H1 (cell line): Measurements from ENCODE around the gene IL2. TPM values are rescaled to one million over a fixed set of nuclear protein-coding genes. Genes with fewer than 3 reads are reported as not detected.

ENCODE experiments used
- CTCF ChIA-PET: fragments of 300-600 bp; sonication (Branson Sonifier 250); formaldehyde crosslinking; loops from one replicate; lab custom pipeline; 2021; ENCODE audit not compliant: partially characterized antibody; lab: Charles Lee
- POLR2A ChIA-PET: fragments of 300-600 bp; sonication (Branson Sonifier 250); formaldehyde crosslinking; loops from one replicate; lab custom pipeline; 2021; ENCODE audit warnings: inconsistent platforms; ENCODE audit not compliant: partially characterized antibody; lab: Charles Lee
- DNase-seq, 2 experiments: peaks; one replicate each; pipeline versions ENCODE4 v3.0.0 to v3.0.0-alpha.2; 2010 to 2022; ENCODE audit warnings: low spot score in 2 of 2, low read depth in 1 of 2, mixed read lengths in 1 of 2
- FAIRE-seq: peaks from 2 replicates; lab custom pipeline; 2011; peaks lifted over from hg19 to GRCh38; lab: Jason Lieb, UNC
- H2AFZ ChIP-seq: 2 replicates; pipeline ENCODE4 v1.8.1; 2012; ENCODE audit warnings: low read length, inconsistent platforms
- H2AK5ac ChIP-seq: 2 replicates; pipeline ENCODE4 v1.6.1; 2013; ENCODE audit warnings: low read depth, low read length
- H2BK120ac ChIP-seq: replicated peaks from 2 replicates; pipeline ENCODE3; 2013; ENCODE audit warnings: low read depth, low read length, inconsistent platforms
- H2BK12ac ChIP-seq: 2 replicates; pipeline ENCODE4 v1.6.1; 2013; ENCODE audit warnings: low read depth, low read length
- H2BK15ac ChIP-seq: 2 replicates; pipeline ENCODE4 v1.6.1; 2013; ENCODE audit warnings: low read length
- H2BK20ac ChIP-seq: 2 replicates; pipeline ENCODE4 v1.6.1; 2013; ENCODE audit warnings: low read length
- H2BK5ac ChIP-seq: 2 replicates; pipeline ENCODE4 v1.6.1; 2013; ENCODE audit warnings: low read depth, low read length
- H3K14ac ChIP-seq: 2 replicates; pipeline ENCODE4 v1.6.1; 2013; ENCODE audit warnings: inconsistent platforms; ENCODE audit not compliant: insufficient read length
- H3K18ac ChIP-seq: 2 replicates; pipeline ENCODE4 v1.6.1; 2013; ENCODE audit warnings: low read length; ENCODE audit errors: extremely low read depth
- H3K23ac ChIP-seq: 2 replicates; pipeline ENCODE4 v1.6.1; 2013; ENCODE audit warnings: inconsistent platforms; ENCODE audit not compliant: insufficient read length
- H3K23me2 ChIP-seq: 2 replicates; pipeline ENCODE4 v1.6.1; 2013; ENCODE audit warnings: low read depth, low read length
- H3K27ac ChIP-seq: 2 replicates; pipeline ENCODE4 v1.6.1; 2011; ENCODE audit warnings: low read depth, low read length, inconsistent platforms
- H3K27me3 ChIP-seq, 4 experiments: replicated peaks in 1 of 4; 1 replicate in 1 of 4; 2 replicates in 3 of 4; pipeline versions ENCODE4 v1.6.1 to v1.8.1; 2011 to 2013; ENCODE audit warnings: low read length in 3 of 4, mild to moderate bottlenecking in 3 of 4, inconsistent platforms in 2 of 4, mixed read lengths in 2 of 4, moderate library complexity in 1 of 4; ENCODE audit not compliant: control insufficient read depth in 3 of 4, insufficient read depth in 3 of 4; ENCODE audit errors: extremely low read depth in 1 of 4
- H3K36me3 ChIP-seq, 4 experiments: 2 replicates each; pipeline versions ENCODE4 v1.6.1 to v1.8.1; 2011 to 2013; ENCODE audit warnings: mild to moderate bottlenecking in 4 of 4, low read length in 3 of 4, moderate library complexity in 2 of 4, control low read depth in 1 of 4, inconsistent platforms in 1 of 4; ENCODE audit not compliant: insufficient read depth in 4 of 4, control insufficient read depth in 2 of 4
- H3K4ac ChIP-seq: replicated peaks from 2 replicates; pipeline ENCODE3; 2013; ENCODE audit warnings: low read length, low read depth, mixed read lengths, inconsistent platforms; ENCODE audit not compliant: insufficient read length
- H3K4me1 ChIP-seq, 4 experiments: replicated peaks in 1 of 4; 1 replicate in 1 of 4; 2 replicates in 3 of 4; pipeline versions ENCODE4 v1.6.1 to v1.8.1; 2011 to 2013; ENCODE audit warnings: low read length in 3 of 4, inconsistent platforms in 2 of 4, mixed read lengths in 1 of 4; ENCODE audit not compliant: insufficient read depth in 4 of 4, control insufficient read depth in 3 of 4
- H3K4me2 ChIP-seq, 2 experiments: 2 replicates each; pipeline versions ENCODE4 v1.6.1 to v1.8.1; 2011 to 2013; ENCODE audit warnings: low read depth in 2 of 2, low read length in 2 of 2, control low read depth in 1 of 2, inconsistent platforms in 1 of 2, mild to moderate bottlenecking in 1 of 2; ENCODE audit not compliant: insufficient read depth in 1 of 2
- H3K4me3 ChIP-seq, 4 experiments: fragments of 200-600, 300-600 bp in 1 of 4; sonication (generic), shearing (Covaris generic), sonication (Bioruptor Twin) in 1 of 4; 2 replicates each; pipeline versions ENCODE4 v1.5.1 to v1.8.1; 2011 to 2016; ENCODE audit warnings: low read length in 4 of 4, low read depth in 3 of 4, control low read depth in 2 of 4, inconsistent platforms in 2 of 4, mild to moderate bottlenecking in 2 of 4, mixed read lengths in 1 of 4, moderate library complexity in 1 of 4; ENCODE audit not compliant: insufficient read depth in 2 of 4; ENCODE audit errors: extremely low read depth in 1 of 4
- H3K56ac ChIP-seq: replicated peaks from 2 replicates; pipeline ENCODE3; 2013; ENCODE audit warnings: low read depth, mild to moderate bottlenecking, mixed read lengths, low read length, inconsistent platforms; ENCODE audit not compliant: insufficient read length
- H3K79me1 ChIP-seq: 2 replicates; pipeline ENCODE4 v1.6.1; 2013; ENCODE audit warnings: low read depth, low read length, control low read depth
- H3K79me2 ChIP-seq, 2 experiments: 2 replicates each; pipeline versions ENCODE4 v1.6.1 to v1.8.1; 2012 to 2013; ENCODE audit warnings: low read length in 2 of 2, mild to moderate bottlenecking in 2 of 2, inconsistent platforms in 1 of 2; ENCODE audit not compliant: insufficient read depth in 2 of 2, control insufficient read depth in 1 of 2
- H3K9ac ChIP-seq, 4 experiments: replicated peaks in 1 of 4; 1 replicate in 1 of 4; 2 replicates in 3 of 4; pipeline versions ENCODE4 v1.6.1 to v1.8.1; 2011 to 2013; ENCODE audit warnings: low read depth in 3 of 4, low read length in 3 of 4, control low read depth in 2 of 4, mild to moderate bottlenecking in 2 of 4, moderate library complexity in 2 of 4, inconsistent platforms in 1 of 4; ENCODE audit errors: extremely low read depth in 1 of 4
- H3K9me3 ChIP-seq, 2 experiments: 2 replicates each; pipeline versions ENCODE4 v1.6.1 to v1.8.1; 2012 to 2013; ENCODE audit warnings: mild to moderate bottlenecking in 2 of 2, moderate library complexity in 2 of 2, control low read depth in 1 of 2, inconsistent platforms in 1 of 2, low read depth in 1 of 2, low read length in 1 of 2, mixed read lengths in 1 of 2; ENCODE audit not compliant: insufficient read depth in 2 of 2
- H4K20me1 ChIP-seq, 2 experiments: replicated peaks in 1 of 2; 2 replicates each; pipeline versions ENCODE3 to v1.8.1; 2011 to 2013; ENCODE audit warnings: inconsistent platforms in 2 of 2, low read length in 2 of 2, mild to moderate bottlenecking in 1 of 2; ENCODE audit not compliant: insufficient read depth in 2 of 2, control insufficient read depth in 1 of 2
- H4K5ac ChIP-seq: 2 replicates; pipeline ENCODE4 v1.6.1; 2013; ENCODE audit warnings: low read length, low read depth, mixed read lengths, inconsistent platforms; ENCODE audit not compliant: insufficient read length
- H4K8ac ChIP-seq: 2 replicates; pipeline ENCODE4 v1.8.0; 2013; ENCODE audit warnings: mild to moderate bottlenecking, moderate library complexity, low read length, inconsistent platforms; ENCODE audit not compliant: insufficient read depth; ENCODE audit errors: extremely low read depth
- H4K91ac ChIP-seq: replicated peaks from 2 replicates; pipeline ENCODE3; 2013; ENCODE audit warnings: low read length, mixed read lengths, inconsistent platforms; ENCODE audit not compliant: insufficient read length
- ATF2 ChIP-seq: IDR thresholded peaks from 2 replicates; pipeline ENCODE4 v1.6.1; 2012; ENCODE audit warnings: low read length, inconsistent platforms
- E2F6 ChIP-seq: IDR thresholded peaks from 2 replicates; pipeline ENCODE4 v1.6.1; 2012; ENCODE audit warnings: inconsistent platforms
- FOSL1 ChIP-seq: IDR thresholded peaks from 2 replicates; pipeline ENCODE4 v1.6.1; 2011; ENCODE audit warnings: mild to moderate bottlenecking, low read depth, low read length, moderate library complexity; ENCODE audit not compliant: insufficient read depth
- HDAC6 ChIP-seq: IDR thresholded peaks from one replicate; pipeline ENCODE4 v1.7.1; 2012; ENCODE audit warnings: low read depth, mild to moderate bottlenecking, inconsistent platforms, low read length, moderate library complexity
- MAX ChIP-seq: IDR thresholded peaks from 2 replicates; pipeline ENCODE4 v1.6.1; 2012; ENCODE audit warnings: inconsistent platforms
- POLR2A ChIP-seq, 2 experiments: IDR thresholded peaks; 1 replicate in 1 of 2; 2 replicates in 1 of 2; pipeline ENCODE4 v1.6.1; 2011; ENCODE audit warnings: low read depth in 2 of 2, low read length in 2 of 2, mild to moderate bottlenecking in 2 of 2; ENCODE audit errors: control extremely low read depth in 1 of 2
- RNF2 ChIP-seq: fragments of 200-900, 300-1000 bp; sonication (generic); IDR thresholded peaks from 2 replicates; pipeline ENCODE4 v1.7.1; 2016; ENCODE audit warnings: borderline replicate concordance, low read depth, mild to moderate bottlenecking, antibody characterized with exemption, low read length; ENCODE audit not compliant: poor library complexity, severe bottlenecking; ENCODE audit errors: missing control alignments
- RXRA ChIP-seq: IDR thresholded peaks from 2 replicates; pipeline ENCODE4 v1.6.1; 2011; ENCODE audit warnings: low read depth, mild to moderate bottlenecking, low read length, moderate library complexity; ENCODE audit not compliant: insufficient read depth
- SRF ChIP-seq: IDR thresholded peaks from 2 replicates; pipeline ENCODE4 v1.6.1; 2011; ENCODE audit warnings: mild to moderate bottlenecking, low read depth, low read length, moderate library complexity
- TAF1 ChIP-seq: IDR thresholded peaks from 2 replicates; pipeline ENCODE4 v1.6.1; 2011; ENCODE audit warnings: mild to moderate bottlenecking, low read depth, low read length
- ZNF274 ChIP-seq: IDR thresholded peaks from 2 replicates; pipeline ENCODE4 v1.7.0; 2012; ENCODE audit warnings: low read length, borderline replicate concordance; ENCODE audit errors: extremely low read depth
- WGBS, 2 experiments: shearing (Covaris generic) in 1 of 2; methylation state at CpG; one replicate each; pipeline versions ENCODE4 v1.1.6 to v1.1.7; 2013 to 2015; ENCODE audit warnings: low lambda C conversion rate in 2 of 2, mixed read lengths in 2 of 2, inconsistent platforms in 1 of 2, low coverage in 1 of 2, missing lambda C conversion rate in 1 of 2; ENCODE audit not compliant: insufficient replicate concordance in 2 of 2, insufficient coverage in 1 of 2, insufficient read length in 1 of 2; ENCODE audit errors: extremely low coverage in 1 of 2, missing lambda C conversion rate in 1 of 2; 5-methylcytosine and 5-hydroxymethylcytosine counted together
- polyA plus RNA-seq, 7 experiments: library from polyadenylated mRNA; depleted of rRNA in 3 of 7; stranded (reverse) in 5 of 7; unstranded in 2 of 7; fragments of >200 nt in 5 of 7; fragments of 200-250 nt in 2 of 7; gene quantifications; 1 replicate in 5 of 7; 2 replicates in 1 of 7; 4 replicates in 1 of 7; pipeline versions ENCODE4 v1.2.1 to v1.2.3, GENCODE V29; 2011 to 2013; ENCODE audit warnings: missing spikeins in 2 of 7, mixed read lengths in 2 of 7
- total RNA-seq: library from RNA; stranded (reverse); fragmentation: NEBNext Ultra II Directional; extraction: Animal tissue kit (Norgen Biotek cat#: 25700); gene quantifications from 2 replicates; pipeline ENCODE4 v1.2.1, GENCODE V29; 2021

The IL2 gene
- total and polyA plus RNA-seq, 2 of the 8 experiments (the other 6 are each of a cell fraction or from before 2014, with no cell fraction given): not detected

GRCh38 chr4:122453384-122453995, 3.0 kb downstream of the IL2 start:
- H4K91ac ChIP-seq: no peak overlapping the region
- H2BK5ac ChIP-seq: no peak overlapping the region
- H3K4me1 ChIP-seq: no peaks in the 10 kb centered on the region
- H2AK5ac ChIP-seq: no peak overlapping the region
- H3K9me3 ChIP-seq: no peaks in the 10 kb centered on the region
- H3K4ac ChIP-seq: no peak overlapping the region
- no peak overlapping the region for H3K14ac ChIP-seq
- no peak overlapping the region for H2BK15ac ChIP-seq
- POLR2A ChIA-PET: no interaction called here
- no peak overlapping the region for H3K9ac ChIP-seq
- H3K27me3 ChIP-seq: no peaks in the 10 kb centered on the region
- H3K4me2 ChIP-seq: no peak overlapping the region
- WGBS, 2 experiments: 82% methylated on average over 1 of the region's 1 CpG; no CpG with 5 or more reads in 1 of the 2 experiments
- no peaks in the 10 kb centered on the region for H3K23me2 ChIP-seq
- FAIRE-seq (no peak), DNase-seq (no peak)
- H3K56ac ChIP-seq: no peak overlapping the region
- H4K8ac ChIP-seq: no peak overlapping the region
- H3K79me2 ChIP-seq: no peaks in the 10 kb centered on the region
- no peak overlapping the region for H3K4me3 ChIP-seq
- H2AFZ ChIP-seq: no peak overlapping the region; the same call in 1 of the 2 replicates
- H3K18ac ChIP-seq: no peak overlapping the region
- no peak overlapping the region for H2BK120ac ChIP-seq
- no peak overlapping the region for H4K5ac ChIP-seq
- H4K20me1 ChIP-seq: no peaks in the 10 kb centered on the region
- no peak overlapping the region for H2BK20ac ChIP-seq
- no peak overlapping the region for H3K27ac ChIP-seq
- H3K36me3 ChIP-seq: no peaks in the 10 kb centered on the region
- no peak overlapping the region for H3K23ac ChIP-seq
- no peak overlapping the region for H2BK12ac ChIP-seq
- no peaks in the 10 kb centered on the region for H3K79me1 ChIP-seq
- CTCF ChIA-PET: interaction anchor here (0.6 kb wide), 1 partner anchor 1008 kb away, joined by 3 read pairs; no protein-coding TSS in a partner anchor
- TF ChIP-seq MAX (no peak), TAF1 (no peak), HDAC6 (no peak), RNF2 (no peak), E2F6 (no peak), FOSL1 (no peak), POLR2A (IDR thresholded peaks at IDR 0.05; ENCODE audit: control extremely low read depth in 1 of 2, low read depth in 2 of 2, low read length in 2 of 2) (no peak), RXRA (no peak), ATF2 (no peak), ZNF274 (no peak), SRF (no peak)
